Heart left ventricle (tissue), 13 donors: ENCODE results near the gene GGCX.

Experiments
- POLR2A ChIP-seq, 2 donors: fragments of 450-650 bp; IDR thresholded peaks; one replicate each; pipeline ENCODE4 v1.6.1; 2017; ENCODE audit warnings: antibody characterized with exemption in 2 of 2, mild to moderate bottlenecking in 2 of 2, moderate library complexity in 2 of 2
- TF ChIP-seq, protein P1 (sequence below), 12 donors: fragments of 200-600 bp; sonication (generic) in 4 of 12; IDR thresholded peaks; one replicate each; pipeline versions ENCODE4 v1.5.0 to v1.8.0; 2018 to 2022; ENCODE audit warnings: antibody characterized with exemption in 12 of 12, mild to moderate bottlenecking in 5 of 12
- donor health status: ischemic (EF 13 %, LVEDD 7.1; RV severe dilation, severe dysfunction).
- donor health status: DM: no; HTN: yes; CAD: no.
- donor health status: DM: no; HTN: no; CAD: no.
- donor health status: ischemic (EF 25% LVEDD 6.9; RV normal size, moderate dysfunction).
- donor health status: ischemic (EF 25% LVEDD 5.7; RV mildly dilated, moderate dysfunction).
- donor health status: ischemic (EF 35%, LVEDD 5.7; RV mildly dilated, moderate dysfunction).
- donor health status: nonischemic (EF 11% LVEDD 7.7; RV severe dilation, severe dysfunction).
- donor health status: DM: yes; HTN: yes; CAD: no.
- donor health status: PGD.
- donor health status: ischemic (EF 29% LVEDD 5.4; RV normal size, mild dysfunction).
- donor health status: nonischemic (EF 23%, LVEDD 6.1; RV moderate dilation, normal function).

DNA sequence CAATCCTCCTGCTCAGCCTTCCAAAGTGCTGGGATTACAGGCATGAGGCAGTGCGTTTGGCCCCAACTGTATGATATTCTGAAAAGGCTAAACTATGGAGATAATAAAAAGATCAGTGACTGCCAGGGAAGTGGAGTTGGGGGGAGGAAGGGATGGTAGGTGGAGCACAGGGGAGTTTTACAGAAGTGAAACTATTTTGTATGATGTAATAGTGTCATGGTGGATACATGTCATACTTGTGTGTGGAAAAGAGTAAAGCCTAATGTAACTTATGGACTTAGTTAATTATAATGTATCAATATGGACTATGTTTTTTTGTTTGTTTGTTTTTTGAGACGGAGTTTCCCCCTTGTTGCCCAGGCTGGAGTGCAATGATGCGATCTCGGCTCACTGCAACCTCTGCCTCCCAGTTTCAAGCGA, 2.9 kb upstream of the GGCX start:
- TF ChIP-seq, protein P1, sequence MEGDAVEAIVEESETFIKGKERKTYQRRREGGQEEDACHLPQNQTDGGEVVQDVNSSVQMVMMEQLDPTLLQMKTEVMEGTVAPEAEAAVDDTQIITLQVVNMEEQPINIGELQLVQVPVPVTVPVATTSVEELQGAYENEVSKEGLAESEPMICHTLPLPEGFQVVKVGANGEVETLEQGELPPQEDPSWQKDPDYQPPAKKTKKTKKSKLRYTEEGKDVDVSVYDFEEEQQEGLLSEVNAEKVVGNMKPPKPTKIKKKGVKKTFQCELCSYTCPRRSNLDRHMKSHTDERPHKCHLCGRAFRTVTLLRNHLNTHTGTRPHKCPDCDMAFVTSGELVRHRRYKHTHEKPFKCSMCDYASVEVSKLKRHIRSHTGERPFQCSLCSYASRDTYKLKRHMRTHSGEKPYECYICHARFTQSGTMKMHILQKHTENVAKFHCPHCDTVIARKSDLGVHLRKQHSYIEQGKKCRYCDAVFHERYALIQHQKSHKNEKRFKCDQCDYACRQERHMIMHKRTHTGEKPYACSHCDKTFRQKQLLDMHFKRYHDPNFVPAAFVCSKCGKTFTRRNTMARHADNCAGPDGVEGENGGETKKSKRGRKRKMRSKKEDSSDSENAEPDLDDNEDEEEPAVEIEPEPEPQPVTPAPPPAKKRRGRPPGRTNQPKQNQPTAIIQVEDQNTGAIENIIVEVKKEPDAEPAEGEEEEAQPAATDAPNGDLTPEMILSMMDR (IDR thresholded peaks at IDR 0.05) = no peak
- TF ChIP-seq POLR2A (IDR thresholded peaks at IDR 0.05) = no peak
